ENCODE measurements around the gene ARL16.
"Not testable (repeated sequence)": the region's sequence is repeated elsewhere in the genome, so short reads cannot be mapped to it uniquely, and the experiment has no call there.

Gene ARL16

GRCh38 chr17:81696218-81696941, 12.8 kb upstream of the ARL16 start:
- DNase-seq (ENCODE audit: extremely low read depth in 1 of 2, low read depth in 1 of 2), result no peak

DNA sequence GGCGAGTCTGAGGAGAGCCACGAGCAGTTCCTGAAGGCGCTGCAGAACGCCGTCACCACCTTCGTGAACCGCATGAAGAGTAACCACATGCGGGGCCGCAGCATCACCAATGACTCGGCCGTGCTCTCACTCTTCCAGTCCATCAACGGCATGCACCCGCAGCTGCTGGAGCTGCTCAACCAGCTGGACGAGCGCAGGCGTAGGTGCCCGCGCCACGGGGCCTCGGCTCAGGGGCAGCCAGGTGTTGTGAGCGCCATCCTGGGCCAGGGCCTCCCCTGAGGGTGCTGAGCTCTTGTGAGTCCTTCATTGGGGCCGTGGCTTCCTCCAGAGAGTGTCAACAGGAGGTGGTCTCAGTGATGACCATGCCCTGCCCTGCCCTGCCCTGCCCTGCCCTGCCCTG, 12.2 kb upstream of the ARL16 start:
- no peak for DNase-seq (ENCODE audit: extremely low read depth in 1 of 2, low read depth in 1 of 2)

GRCh38 chr17:81695211-81695610, 11.6 kb upstream of the ARL16 start:
- DNase-seq (ENCODE audit: extremely low read depth in 1 of 2, low read depth in 1 of 2), result no peak

DNA sequence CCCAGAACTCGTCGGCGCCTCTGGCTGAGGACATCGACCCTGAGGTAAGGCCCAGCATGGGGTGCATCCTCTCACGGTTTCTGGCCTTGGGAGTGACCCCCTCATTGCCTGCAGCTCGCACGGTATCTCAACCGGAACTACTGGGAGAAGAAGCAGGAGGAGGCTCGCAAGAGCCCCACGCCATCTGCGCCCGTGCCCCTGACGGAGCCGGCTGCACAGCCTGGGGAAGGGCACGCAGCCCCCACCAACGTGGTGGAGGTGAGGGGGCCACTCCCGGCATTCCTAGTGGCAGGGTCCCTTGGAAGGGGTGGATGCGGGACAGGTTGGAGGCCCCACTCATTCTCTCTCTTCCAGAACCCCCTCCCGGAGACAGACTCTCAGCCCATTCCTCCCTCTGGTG, 11.2 kb upstream of the ARL16 start:
- DNase-seq (ENCODE audit: extremely low read depth in 1 of 2, low read depth in 1 of 2), result no peak

GRCh38 chr17:81693509-81694210, 10.1 kb upstream of the ARL16 start:
- no peak for DNase-seq (ENCODE audit: extremely low read depth in 1 of 2, low read depth in 1 of 2)

DNA sequence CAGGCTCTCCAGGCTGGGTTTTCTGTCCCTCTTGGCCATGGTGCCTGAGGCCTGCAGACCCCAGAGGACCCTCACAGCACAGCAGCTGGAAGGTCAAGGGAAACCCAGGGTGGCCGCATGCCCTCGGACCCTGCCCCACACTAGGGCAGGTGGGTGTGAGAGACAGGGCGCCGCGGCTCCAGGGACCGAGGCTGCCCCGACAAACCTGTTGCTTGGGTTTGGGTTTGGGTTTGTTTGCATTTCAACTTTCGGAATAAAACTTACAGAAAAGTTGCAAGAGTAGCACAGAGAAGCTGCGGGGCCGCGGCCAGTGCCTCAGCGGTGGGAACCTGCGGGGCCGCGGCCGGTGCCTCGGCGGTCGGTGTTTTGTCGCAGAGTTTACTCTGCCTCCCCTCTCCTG, 8.0 kb upstream of the ARL16 start:
- no peak for DNase-seq (ENCODE audit: extremely low read depth in 1 of 2, low read depth in 1 of 2)

DNA sequence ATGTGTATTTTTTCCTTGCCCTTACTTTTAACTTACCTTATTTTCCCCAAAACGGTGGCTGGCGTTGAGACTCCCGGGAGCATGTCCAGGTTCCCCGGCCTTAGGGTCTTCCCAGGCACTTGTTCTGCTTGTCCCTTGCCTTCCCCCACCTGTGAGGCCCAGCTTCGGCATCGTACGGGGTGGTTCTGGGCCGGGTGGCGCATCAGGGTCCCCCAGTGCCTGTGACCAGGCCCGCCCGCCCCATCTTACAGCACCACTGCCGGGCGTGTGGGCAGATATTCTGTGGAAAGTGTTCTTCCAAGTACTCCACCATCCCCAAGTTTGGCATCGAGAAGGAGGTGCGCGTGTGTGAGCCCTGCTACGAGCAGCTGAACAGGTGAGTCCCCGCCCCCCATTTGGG, 7.6 kb upstream of the ARL16 start:
- DNase-seq (ENCODE audit: extremely low read depth in 1 of 2, low read depth in 1 of 2), result no peak

GRCh38 chr17:81690549-81690948, 7.0 kb upstream of the ARL16 start:
- DNase-seq (ENCODE audit: extremely low read depth in 1 of 2, low read depth in 1 of 2), result no peak

DNA sequence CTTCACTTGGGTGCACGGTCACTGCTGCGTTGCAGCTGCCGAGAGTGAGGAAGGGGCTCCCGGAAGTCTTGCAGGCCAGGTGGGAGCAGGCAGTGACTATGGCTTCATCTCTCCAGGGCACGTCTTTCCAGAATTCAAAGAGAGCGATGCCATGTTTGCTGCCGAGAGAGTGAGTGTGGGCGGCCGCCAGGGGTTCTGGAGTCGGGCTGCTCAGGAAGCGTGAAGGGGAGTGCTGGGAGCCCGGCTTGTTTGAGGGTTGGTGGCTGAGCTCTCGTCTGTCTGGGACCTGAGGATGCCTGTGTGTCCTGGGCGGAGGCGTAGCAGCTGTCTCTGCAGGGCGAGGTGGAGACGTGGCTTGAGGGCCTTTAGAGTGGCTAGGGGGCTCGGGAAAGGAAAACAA, 6.5 kb upstream of the ARL16 start:
- DNase-seq (ENCODE audit: extremely low read depth in 1 of 2, low read depth in 1 of 2), result no peak

GRCh38 chr17:81688616-81689015, 5.0 kb upstream of the ARL16 start:
- no peak for DNase-seq (ENCODE audit: extremely low read depth in 1 of 2, low read depth in 1 of 2)

GRCh38 chr17:81687770-81688541, 4.4 kb upstream of the ARL16 start:
- DNase-seq (ENCODE audit: extremely low read depth in 1 of 2, low read depth in 1 of 2), result no peak

GRCh38 chr17:81686614-81687013, 3.0 kb upstream of the ARL16 start:
- DNase-seq (ENCODE audit: extremely low read depth in 1 of 2, low read depth in 1 of 2), result no peak

DNA sequence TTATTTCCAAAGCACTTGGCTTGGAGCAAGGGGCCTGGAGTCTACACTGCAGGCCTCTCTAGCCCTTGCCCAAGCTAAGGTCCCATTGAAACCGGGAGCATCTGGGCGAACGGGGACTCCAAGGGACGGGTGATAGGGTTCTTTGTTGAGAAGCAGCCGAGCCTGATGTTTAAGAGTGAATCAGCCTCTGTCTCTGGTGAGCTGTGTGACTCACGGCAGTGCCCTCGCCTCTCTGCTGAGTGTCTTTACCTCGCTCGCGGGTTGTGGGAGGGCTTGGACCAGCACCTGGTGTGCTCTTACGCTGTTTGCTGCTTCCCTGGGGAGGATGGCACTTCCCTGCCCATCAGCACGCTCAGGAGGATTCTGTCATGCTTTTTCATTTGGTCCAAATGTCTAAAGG, 1.5 kb upstream of the ARL16 start:
- peak in 1 of 2 donors; percentile 65 for DNase-seq (ENCODE audit: extremely low read depth in 1 of 2, low read depth in 1 of 2)

DNA sequence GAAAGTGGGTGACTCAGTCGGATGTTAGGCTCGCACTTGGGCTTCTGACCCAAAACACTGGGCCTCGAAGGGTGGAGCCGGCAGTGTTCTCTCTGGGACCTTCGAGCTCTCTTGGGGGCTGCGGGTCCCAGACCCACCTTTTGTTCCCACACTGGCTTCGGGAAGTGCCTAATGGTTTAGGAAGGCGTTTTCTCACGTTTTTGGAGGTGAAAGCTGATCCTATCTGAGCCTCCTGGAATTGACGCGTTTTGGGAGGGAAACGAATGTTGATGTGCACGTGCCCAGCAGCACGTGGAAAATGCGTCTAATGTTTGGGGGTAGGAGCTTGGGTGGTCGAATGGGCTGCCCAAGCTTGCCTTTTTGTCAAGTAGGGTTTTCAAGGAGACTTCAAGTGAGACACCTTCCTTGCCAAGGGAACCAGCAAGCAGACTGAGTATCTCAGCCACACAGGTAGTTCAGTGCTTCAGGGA, 880 bp upstream of the ARL16 start:
- no peak for DNase-seq (ENCODE audit: extremely low read depth in 1 of 2, low read depth in 1 of 2)

DNA sequence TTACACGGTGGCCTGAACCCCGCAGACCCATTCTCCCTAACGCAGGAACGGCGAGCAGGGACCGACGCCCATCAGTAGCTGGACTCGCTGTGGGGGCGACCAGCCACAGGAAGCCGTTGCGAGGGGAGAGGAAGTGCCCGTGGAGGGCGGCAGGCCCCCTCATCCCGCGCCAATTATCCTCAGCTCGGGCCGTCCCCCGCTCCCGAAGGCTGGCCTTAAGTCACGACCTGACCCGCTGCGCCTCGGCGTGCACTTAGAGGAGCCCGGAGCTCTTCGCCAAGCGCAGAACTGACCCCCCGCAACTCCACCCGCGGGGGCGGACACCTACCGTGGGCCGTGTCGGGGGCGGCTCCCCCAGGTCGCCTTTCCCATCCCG, 401 bp downstream of the ARL16 start:
- DNase-seq (ENCODE audit: extremely low read depth in 1 of 2, low read depth in 1 of 2), result no peak

- no peak for DNase-seq (ENCODE audit: extremely low read depth in 1 of 2, low read depth in 1 of 2)
Observed at GRCh38 chr17:81682565-81683207, 911 bp downstream of the ARL16 start.

DNA sequence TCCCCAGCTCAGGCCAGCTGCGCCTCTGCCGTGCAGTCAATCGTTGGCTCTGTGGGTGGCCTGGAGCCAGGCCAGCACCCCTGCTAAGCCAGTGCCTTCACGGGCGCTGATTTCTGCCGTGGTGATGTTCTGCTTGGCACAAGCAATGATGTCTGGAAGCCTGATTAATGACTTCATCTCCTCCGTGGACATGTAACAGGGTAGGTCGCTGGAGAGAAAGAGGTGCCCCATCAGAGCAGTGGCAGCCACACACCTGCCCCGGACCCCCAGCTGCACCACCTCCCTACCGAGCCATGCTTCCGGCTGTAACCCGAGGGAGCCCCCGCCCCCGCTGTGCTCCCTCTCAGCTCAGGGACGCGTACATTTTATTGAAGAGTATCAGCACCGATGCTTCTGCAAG, 1.9 kb downstream of the ARL16 start:
- no peak for DNase-seq (ENCODE audit: extremely low read depth in 1 of 2, low read depth in 1 of 2)

GRCh38 chr17:81680150-81680549, 3.4 kb downstream of the ARL16 start:
- no peak for DNase-seq (ENCODE audit: extremely low read depth in 1 of 2, low read depth in 1 of 2)

GRCh38 chr17:81676906-81677305, 6.7 kb downstream of the ARL16 start:
- DNase-seq (ENCODE audit: extremely low read depth in 1 of 2, low read depth in 1 of 2), result no peak

DNA sequence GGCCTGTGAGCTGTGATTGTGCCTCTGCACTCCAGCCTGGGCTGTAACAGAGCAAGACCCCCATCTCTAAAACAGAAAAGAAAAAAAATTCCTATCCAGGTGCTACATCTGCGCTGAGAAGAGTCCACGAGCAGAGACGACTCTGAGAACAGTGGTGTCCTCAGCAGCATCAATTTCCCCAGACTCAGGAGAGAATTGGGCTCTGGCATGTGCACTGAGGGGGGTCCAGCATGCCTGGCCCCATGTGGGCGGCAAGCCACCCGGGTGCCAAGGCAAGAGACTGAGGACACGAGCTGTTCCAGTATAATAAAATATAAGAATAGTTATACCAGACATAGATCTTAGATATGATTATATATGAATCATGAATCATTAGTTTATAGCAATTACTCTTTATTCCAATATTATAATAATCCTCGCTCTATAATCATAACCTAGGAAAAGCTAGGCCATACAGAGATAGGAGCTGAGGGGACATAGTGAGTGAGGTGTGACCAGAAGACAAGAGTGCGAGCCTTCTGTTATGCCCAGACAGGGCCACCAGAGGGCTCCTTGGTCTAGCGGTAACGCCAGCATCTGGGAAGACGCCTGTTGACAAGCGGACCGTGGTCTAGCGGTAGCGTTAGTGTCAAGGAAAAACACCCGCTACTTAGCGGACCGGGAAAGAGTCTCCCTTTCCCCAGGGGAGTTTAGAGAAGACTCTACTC, 7.9 kb downstream of the ARL16 start:
- DNase-seq (ENCODE audit: extremely low read depth in 1 of 2, low read depth in 1 of 2), result not testable (repeated sequence)

All from stimulated activated CD8-positive, alpha-beta memory T cell treated with anti-CD3 and anti-CD28 coated beads, Interleukin-7, amount 100 ng/mL, for 48 hours (primary cell).